Natural killer cell (primary cell): ENCODE results near the gene KIAA2012. TPM values are rescaled to one million over a fixed set of nuclear protein-coding genes. Genes with fewer than 3 reads are reported as not detected.

Experiments used
- ATAC-seq, 3 donors: fragments of 150-1000 bp in 2 of 3; fragments of 200-7000 bp in 1 of 3; cut with Tn5 transposase; 1 replicate in 1 of 3; 2 replicates in 2 of 3; pipeline ENCODE4 v1.10.0; 2021; ENCODE audit warnings: mild to moderate bottlenecking in 2 of 3, moderate library complexity in 2 of 3
- DNase-seq, 2 donors: peaks; one replicate each; pipeline versions ENCODE4 v3.0.0 to v3.0.0-alpha.2; 2013 to 2021; ENCODE audit warnings: mixed read lengths in 1 of 2
- H3K27ac ChIP-seq: one replicate; pipeline ENCODE4 v1.5.1; 2013; ENCODE audit warnings: mild to moderate bottlenecking, low read length
- H3K27me3 ChIP-seq: one replicate; pipeline ENCODE4 v1.6.1; 2013; ENCODE audit warnings: low read length; ENCODE audit not compliant: control insufficient read depth, insufficient read depth
- H3K36me3 ChIP-seq: one replicate; pipeline ENCODE4 v1.6.1; 2013; ENCODE audit warnings: low read length; ENCODE audit not compliant: control insufficient read depth, insufficient read depth
- H3K4me1 ChIP-seq: one replicate; pipeline ENCODE4 v1.6.1; 2013; ENCODE audit warnings: low read length; ENCODE audit not compliant: control insufficient read depth, insufficient read depth
- H3K4me3 ChIP-seq: one replicate; pipeline ENCODE4 v1.5.1; 2013; ENCODE audit warnings: low read length
- H3K9me3 ChIP-seq: one replicate; pipeline ENCODE4 v1.6.1; 2013; ENCODE audit warnings: low read length; ENCODE audit not compliant: control insufficient read depth, insufficient read depth
- H3K27ac Mint-ChIP-seq, 2 donors: one replicate each; pipeline ENCODE4 v1.8.0; 2022; ENCODE audit warnings: mild to moderate bottlenecking in 2 of 2, mixed read lengths in 2 of 2, moderate library complexity in 1 of 2
- H3K27me3 Mint-ChIP-seq, 2 donors: one replicate each; pipeline ENCODE4 v1.8.0; 2022; ENCODE audit warnings: low read depth in 2 of 2, mixed read lengths in 2 of 2
- H3K36me3 Mint-ChIP-seq: one replicate; pipeline ENCODE4 v1.8.0; 2022; ENCODE audit warnings: mixed read lengths
- H3K4me1 Mint-ChIP-seq, 2 donors: one replicate each; pipeline ENCODE4 v1.8.0; 2022; ENCODE audit warnings: mixed read lengths in 2 of 2
- H3K4me3 Mint-ChIP-seq: one replicate; pipeline ENCODE4 v1.8.0; 2022; ENCODE audit warnings: mild to moderate bottlenecking, moderate library complexity, mixed read lengths
- H3K9me3 Mint-ChIP-seq, 2 donors: one replicate each; pipeline ENCODE4 v1.8.0; 2022; ENCODE audit warnings: mixed read lengths in 2 of 2
- CTCF ChIP-seq: fragments of 200-600 bp; IDR thresholded peaks from one replicate; pipeline ENCODE4 v1.8.0; 2022; ENCODE audit warnings: antibody characterized with exemption
- WGBS: methylation state at CpG from one replicate; pipeline ENCODE4 v1.1.7; 2013; ENCODE audit warnings: missing lambda C conversion rate; ENCODE audit not compliant: insufficient coverage; 5-methylcytosine and 5-hydroxymethylcytosine counted together
- intact Hi-C: fragments of 100-400 bp; cut with micrococcal nuclease; formaldehyde crosslinking; loops from one replicate; pipeline ENCODE4 v1.14.2; 2022
- total RNA-seq, 4 donors: library from RNA; stranded (reverse); fragments of 120-200 nt in 1 of 4; gene quantifications; one replicate each; pipeline versions ENCODE4 v1.2.3 to v1.2.4, GENCODE V29; 2013 to 2022

KIAA2012 gene
- total RNA-seq, 3 donors from 2014 or later (not counting 1 experiment from before 2014, with no cell fraction given), result not detected

GRCh38 chr2:202065876-202066275 lies 7.2 kb upstream of the KIAA2012 start:
- Mint-ChIP-seq H3K4me3 (no peak overlapping the region), H3K27ac (no peak overlapping the region), H3K4me1 (no peaks in the 10 kb centered on the region), H3K27me3 (peaks cover 4 to 18% of the 10 kb centered on the region in 2 donors), H3K9me3 (no peaks in the 10 kb centered on the region), H3K36me3 (no peaks in the 10 kb centered on the region)
- intact Hi-C loops, result no loop called here
- Histone ChIP-seq H3K27ac (no peak overlapping the region), H3K4me1 (no peaks in the 10 kb centered on the region), H3K27me3 (no peaks in the 10 kb centered on the region), H3K9me3 (no peaks in the 10 kb centered on the region), H3K4me3 (no peak overlapping the region), H3K36me3 (no peaks in the 10 kb centered on the region)
- no peak for TF ChIP-seq CTCF
- ATAC-seq, result no peak
- no peak for DNase-seq
- no CpG with 5 or more reads among the region's 3 CpGs for WGBS

- Mint-ChIP-seq H3K27ac (no peak overlapping the region), H3K36me3 (no peaks in the 10 kb centered on the region), H3K4me1 (no peaks in the 10 kb centered on the region), H3K27me3 (peaks cover 4 to 18% of the 10 kb centered on the region in 2 donors), H3K9me3 (no peaks in the 10 kb centered on the region), H3K4me3 (no peak overlapping the region)
- Histone ChIP-seq H3K9me3 (no peaks in the 10 kb centered on the region), H3K36me3 (no peaks in the 10 kb centered on the region), H3K4me3 (no peak overlapping the region), H3K4me1 (no peaks in the 10 kb centered on the region), H3K27me3 (no peaks in the 10 kb centered on the region), H3K27ac (no peak overlapping the region)
- intact Hi-C loops, result no loop called here
- no peak for DNase-seq
- WGBS, result 88% methylated on average over 2 of the region's 2 CpGs
- ATAC-seq, result no peak
- TF ChIP-seq CTCF, result no peak
These were observed 6.2 kb upstream of the KIAA2012 start for GRCh38 chr2:202066875-202067274.

GRCh38 chr2:202067589-202067988 lies 5.5 kb upstream of the KIAA2012 start:
- no peak for ATAC-seq
- Mint-ChIP-seq H3K9me3 (no peaks in the 10 kb centered on the region), H3K4me1 (no peaks in the 10 kb centered on the region), H3K27me3 (peaks cover 4 to 21% of the 10 kb centered on the region in 2 donors), H3K27ac (no peak overlapping the region), H3K36me3 (no peaks in the 10 kb centered on the region), H3K4me3 (no peak overlapping the region)
- no peak for DNase-seq
- intact Hi-C loops, result no loop called here
- Histone ChIP-seq H3K27ac (no peak overlapping the region), H3K27me3 (no peaks in the 10 kb centered on the region), H3K9me3 (no peaks in the 10 kb centered on the region), H3K4me1 (no peaks in the 10 kb centered on the region), H3K36me3 (no peaks in the 10 kb centered on the region), H3K4me3 (no peak overlapping the region)
- TF ChIP-seq CTCF, result no peak
- WGBS, result 100% methylated on average over 1 of the region's 1 CpG
